Measurements from ENCODE around the gene FAM9C.

FAM9C gene

GRCh38 chrX:12996934-12997435 is 47.4 kb downstream of the FAM9C start:
- H3K4me3 Mint-ChIP-seq, result no peak overlapping the region
- H3K27ac Mint-ChIP-seq, result no peak overlapping the region
- peaks cover 4% of the 10 kb centered on the region for H3K27me3 Mint-ChIP-seq (ENCODE audit: low read depth, poor library complexity)
- TF ChIP-seq, protein P1, sequence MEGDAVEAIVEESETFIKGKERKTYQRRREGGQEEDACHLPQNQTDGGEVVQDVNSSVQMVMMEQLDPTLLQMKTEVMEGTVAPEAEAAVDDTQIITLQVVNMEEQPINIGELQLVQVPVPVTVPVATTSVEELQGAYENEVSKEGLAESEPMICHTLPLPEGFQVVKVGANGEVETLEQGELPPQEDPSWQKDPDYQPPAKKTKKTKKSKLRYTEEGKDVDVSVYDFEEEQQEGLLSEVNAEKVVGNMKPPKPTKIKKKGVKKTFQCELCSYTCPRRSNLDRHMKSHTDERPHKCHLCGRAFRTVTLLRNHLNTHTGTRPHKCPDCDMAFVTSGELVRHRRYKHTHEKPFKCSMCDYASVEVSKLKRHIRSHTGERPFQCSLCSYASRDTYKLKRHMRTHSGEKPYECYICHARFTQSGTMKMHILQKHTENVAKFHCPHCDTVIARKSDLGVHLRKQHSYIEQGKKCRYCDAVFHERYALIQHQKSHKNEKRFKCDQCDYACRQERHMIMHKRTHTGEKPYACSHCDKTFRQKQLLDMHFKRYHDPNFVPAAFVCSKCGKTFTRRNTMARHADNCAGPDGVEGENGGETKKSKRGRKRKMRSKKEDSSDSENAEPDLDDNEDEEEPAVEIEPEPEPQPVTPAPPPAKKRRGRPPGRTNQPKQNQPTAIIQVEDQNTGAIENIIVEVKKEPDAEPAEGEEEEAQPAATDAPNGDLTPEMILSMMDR (IDR thresholded peaks at IDR 0.05), result no peak
- DNase-seq, result no peak
- peaks cover 18% of the 10 kb centered on the region for H3K9me3 Mint-ChIP-seq
- no peaks in the 10 kb centered on the region for H3K36me3 Mint-ChIP-seq (ENCODE audit: low read depth)
- peaks cover 26% of the 10 kb centered on the region for H3K4me1 Mint-ChIP-seq

GRCh38 chrX:12994321-12994720 is 50.1 kb downstream of the FAM9C start:
- no peak for DNase-seq
- H3K36me3 Mint-ChIP-seq (ENCODE audit: low read depth), result no peaks in the 10 kb centered on the region
- TF ChIP-seq, protein P1 (IDR thresholded peaks at IDR 0.05), result no peak
- H3K4me3 Mint-ChIP-seq, result no peak overlapping the region
- H3K27me3 Mint-ChIP-seq (ENCODE audit: low read depth, poor library complexity), result no peaks in the 10 kb centered on the region
- no peak overlapping the region for H3K27ac Mint-ChIP-seq
- H3K9me3 Mint-ChIP-seq, result peaks cover 22% of the 10 kb centered on the region
- H3K4me1 Mint-ChIP-seq, result peaks cover 11% of the 10 kb centered on the region

- no peaks in the 10 kb centered on the region for H3K36me3 Mint-ChIP-seq (ENCODE audit: low read depth)
- TF ChIP-seq, protein P1 (IDR thresholded peaks at IDR 0.05), result no peak
- no peak overlapping the region for H3K4me3 Mint-ChIP-seq
- H3K27me3 Mint-ChIP-seq (ENCODE audit: low read depth, poor library complexity), result no peaks in the 10 kb centered on the region
- peaks cover 11% of the 10 kb centered on the region for H3K4me1 Mint-ChIP-seq
- H3K9me3 Mint-ChIP-seq, result peaks cover 25% of the 10 kb centered on the region
- no peak overlapping the region for H3K27ac Mint-ChIP-seq
- no peak for DNase-seq
Observed at GRCh38 chrX:12993826-12994225, 50.6 kb downstream of the FAM9C start.

DNA sequence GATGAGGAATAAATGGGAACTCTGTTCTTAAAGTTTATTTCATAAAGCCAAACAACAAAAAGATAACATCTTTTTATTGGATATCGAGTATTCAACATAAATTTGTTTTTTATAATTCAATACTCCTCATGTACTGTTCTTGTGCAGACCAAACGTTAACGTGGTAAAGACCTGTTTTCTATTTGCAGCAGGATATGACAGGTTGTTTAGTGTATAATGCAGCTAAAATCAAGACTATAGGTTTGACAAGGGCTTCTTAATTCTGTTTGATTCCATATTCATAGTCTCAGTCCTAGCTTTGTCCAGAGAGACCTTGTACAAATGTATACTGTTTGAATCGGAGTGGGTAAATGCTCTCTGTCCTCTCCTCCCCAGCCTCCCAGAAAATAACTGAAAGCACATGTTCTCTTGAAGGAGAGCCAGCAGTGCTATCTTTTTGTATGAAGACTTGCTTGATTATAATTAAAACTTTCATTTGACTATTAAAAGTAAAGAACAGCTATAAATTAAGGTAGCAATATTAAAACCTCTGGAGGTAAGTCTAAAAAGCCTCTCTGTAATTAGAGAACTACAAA is 51.8 kb downstream of the FAM9C start:
- peaks cover 28% of the 10 kb centered on the region for H3K9me3 Mint-ChIP-seq
- no peak for DNase-seq
- TF ChIP-seq, protein P1 (IDR thresholded peaks at IDR 0.05), result no peak
- H3K4me3 Mint-ChIP-seq, result no peak overlapping the region
- H3K4me1 Mint-ChIP-seq, result no peaks in the 10 kb centered on the region
- no peak overlapping the region for H3K27ac Mint-ChIP-seq
- no peaks in the 10 kb centered on the region for H3K36me3 Mint-ChIP-seq (ENCODE audit: low read depth)
- no peaks in the 10 kb centered on the region for H3K27me3 Mint-ChIP-seq (ENCODE audit: low read depth, poor library complexity)

DNA sequence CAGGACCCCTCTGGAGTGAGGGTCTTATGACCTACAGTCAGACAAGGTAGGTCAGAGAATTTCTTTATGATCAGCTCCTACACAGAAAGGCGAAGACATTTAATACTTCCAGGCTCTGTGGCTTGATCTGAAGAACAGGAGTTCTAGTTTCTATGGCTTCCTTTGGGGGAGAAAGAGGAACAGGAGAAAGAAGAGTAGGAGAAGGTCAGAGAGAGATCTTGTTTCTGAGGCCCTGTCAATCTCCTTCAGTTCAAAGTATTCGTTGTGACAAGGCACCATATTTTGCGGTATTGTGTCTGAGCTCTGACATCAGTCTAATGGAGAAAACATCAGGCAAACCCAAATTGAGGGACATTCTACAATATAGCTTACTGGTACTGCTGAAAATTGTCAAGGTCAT is 52.8 kb downstream of the FAM9C start:
- Mint-ChIP-seq H3K4me1 (no peaks in the 10 kb centered on the region), H3K27me3 (ENCODE audit: low read depth, poor library complexity) (no peaks in the 10 kb centered on the region), H3K36me3 (ENCODE audit: low read depth) (no peaks in the 10 kb centered on the region), H3K27ac (no peak overlapping the region), H3K4me3 (no peak overlapping the region), H3K9me3 (peaks cover 37% of the 10 kb centered on the region)
- no peak for DNase-seq
- TF ChIP-seq, protein P1 (IDR thresholded peaks at IDR 0.05), result no peak

DNA sequence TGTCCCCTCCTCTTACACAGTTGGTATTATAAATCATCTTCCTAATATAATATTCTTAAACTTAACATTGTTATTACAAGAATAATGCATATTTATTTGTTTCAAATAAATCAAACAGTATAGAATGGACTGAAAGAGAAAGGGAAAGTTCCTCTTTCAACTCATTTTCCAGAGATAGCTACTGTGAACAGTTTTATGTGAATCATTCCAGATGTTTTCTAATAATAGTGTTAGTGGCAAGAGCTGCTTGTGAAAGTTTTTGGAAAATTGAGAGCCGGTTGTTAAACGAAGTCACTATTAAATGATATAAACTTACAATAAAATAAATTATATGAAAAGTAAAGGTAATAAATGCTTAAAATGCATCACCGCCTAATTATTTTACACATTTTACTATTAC is 55.0 kb downstream of the FAM9C start:
- H3K4me1 Mint-ChIP-seq, result no peaks in the 10 kb centered on the region
- H3K4me3 Mint-ChIP-seq, result no peak overlapping the region
- peaks cover 5% of the 10 kb centered on the region for H3K36me3 Mint-ChIP-seq (ENCODE audit: low read depth)
- H3K27ac Mint-ChIP-seq, result no peak overlapping the region
- peaks cover 50% of the 10 kb centered on the region for H3K9me3 Mint-ChIP-seq
- no peaks in the 10 kb centered on the region for H3K27me3 Mint-ChIP-seq (ENCODE audit: low read depth, poor library complexity)
- TF ChIP-seq, protein P1 (IDR thresholded peaks at IDR 0.05), result no peak
- DNase-seq, result no peak

Measured in nephron progenitor cell (in vitro differentiated cells).